Ishikawa (cell line): ENCODE results near the gene TMEM266.

ENCODE experiments used
- CEBPB ChIP-seq: IDR thresholded peaks from 2 replicates; pipeline ENCODE4 v1.6.1; 2012
- CREB1 ChIP-seq: IDR thresholded peaks from 2 replicates; pipeline ENCODE4 v1.6.1; 2012; ENCODE audit warnings: low read depth
- EGR1 ChIP-seq: IDR thresholded peaks from 2 replicates; pipeline ENCODE4 v1.6.1; 2012
- EP300 ChIP-seq: IDR thresholded peaks from 2 replicates; pipeline ENCODE4 v1.6.1; 2012; ENCODE audit warnings: borderline replicate concordance
- FOXM1 ChIP-seq: IDR thresholded peaks from 2 replicates; pipeline ENCODE4 v1.6.1; 2012; ENCODE audit warnings: low read depth, borderline replicate concordance
- NFIC ChIP-seq: IDR thresholded peaks from 2 replicates; pipeline ENCODE4 v1.6.1; 2012
- RAD21 ChIP-seq: IDR thresholded peaks from 2 replicates; pipeline ENCODE4 v1.6.1; 2012; ENCODE audit warnings: low read depth
- REST ChIP-seq: IDR thresholded peaks from 2 replicates; pipeline ENCODE4 v1.6.1; 2012; ENCODE audit warnings: low read depth, mild to moderate bottlenecking
- TAF1 ChIP-seq: IDR thresholded peaks from 2 replicates; pipeline ENCODE4 v1.6.1; 2012; ENCODE audit warnings: low read depth, mild to moderate bottlenecking
- TCF12 ChIP-seq: IDR thresholded peaks from 2 replicates; pipeline ENCODE4 v1.6.1; 2012; ENCODE audit warnings: low read depth
- TEAD4 ChIP-seq: IDR thresholded peaks from 2 replicates; pipeline ENCODE4 v1.6.1; 2012
- YY1 ChIP-seq: IDR thresholded peaks from 2 replicates; pipeline ENCODE4 v1.6.1; 2012; ENCODE audit warnings: low read depth
- ZBTB7A ChIP-seq: IDR thresholded peaks from 2 replicates; pipeline ENCODE4 v1.6.1; 2012; ENCODE audit warnings: low read depth
- TF ChIP-seq, protein P1 (sequence below): IDR thresholded peaks from 2 replicates; pipeline ENCODE4 v1.6.1; 2012
- TF ChIP-seq, protein P2 (sequence below): IDR thresholded peaks from 2 replicates; pipeline ENCODE4 v1.6.1; 2012

Gene TMEM266

GRCh38 chr15:76208786-76209424 lies 149.1 kb downstream of the TMEM266 start:
- TF ChIP-seq RAD21: no peak
- no peak for TF ChIP-seq TEAD4
- no peak for TF ChIP-seq CREB1
- TF ChIP-seq ZBTB7A: no peak
- TF ChIP-seq REST: no peak
- TF ChIP-seq YY1: no peak
- TF ChIP-seq, protein P1, sequence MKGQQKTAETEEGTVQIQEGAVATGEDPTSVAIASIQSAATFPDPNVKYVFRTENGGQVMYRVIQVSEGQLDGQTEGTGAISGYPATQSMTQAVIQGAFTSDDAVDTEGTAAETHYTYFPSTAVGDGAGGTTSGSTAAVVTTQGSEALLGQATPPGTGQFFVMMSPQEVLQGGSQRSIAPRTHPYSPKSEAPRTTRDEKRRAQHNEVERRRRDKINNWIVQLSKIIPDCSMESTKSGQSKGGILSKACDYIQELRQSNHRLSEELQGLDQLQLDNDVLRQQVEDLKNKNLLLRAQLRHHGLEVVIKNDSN: no peak
- TF ChIP-seq TAF1: no peak
- TF ChIP-seq FOXM1: no peak
- no peak for TF ChIP-seq EGR1
- TF ChIP-seq CEBPB: no peak
- no peak for TF ChIP-seq TCF12
- TF ChIP-seq EP300: no peak
- TF ChIP-seq, protein P2, sequence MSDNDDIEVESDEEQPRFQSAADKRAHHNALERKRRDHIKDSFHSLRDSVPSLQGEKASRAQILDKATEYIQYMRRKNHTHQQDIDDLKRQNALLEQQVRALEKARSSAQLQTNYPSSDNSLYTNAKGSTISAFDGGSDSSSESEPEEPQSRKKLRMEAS: no peak
- TF ChIP-seq NFIC: no peak

DNA sequence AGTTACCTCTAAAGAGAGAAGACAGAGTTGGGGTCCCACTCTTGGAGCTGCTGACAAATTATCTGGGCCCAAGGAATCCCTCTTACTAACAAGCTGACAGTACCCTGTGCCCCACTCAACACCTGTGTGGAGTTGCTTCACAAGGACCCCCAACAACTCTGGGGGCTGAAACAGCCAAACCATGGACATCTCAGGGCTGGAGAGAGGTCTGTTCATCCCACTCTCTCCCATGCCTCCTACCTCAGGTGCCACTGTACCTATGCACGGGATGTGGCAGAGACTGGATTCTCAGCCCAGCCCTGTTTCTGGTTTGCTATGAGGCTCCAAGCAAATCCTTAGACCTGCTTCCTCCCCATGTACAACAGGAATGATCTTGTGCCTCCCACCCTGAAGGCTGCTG lies 149.7 kb downstream of the TMEM266 start:
- TF ChIP-seq CREB1 (no peak), RAD21 (no peak), EGR1 (no peak), TAF1 (no peak), REST (no peak), CEBPB (no peak), NFIC (no peak), YY1 (no peak), TCF12 (no peak)
- TF ChIP-seq, protein P1: no peak
- TF ChIP-seq, protein P2: no peak

- TF ChIP-seq CREB1 (no peak), REST (no peak), EP300 (no peak), TAF1 (no peak), ZBTB7A (no peak), RAD21 (no peak), EGR1 (no peak), NFIC (no peak), TCF12 (no peak), YY1 (no peak), FOXM1 (no peak), CEBPB (no peak), TEAD4 (no peak)
- TF ChIP-seq, protein P1: no peak
- TF ChIP-seq, protein P2: no peak
Measured at GRCh38 chr15:76209942-76210341, 150.2 kb downstream of the TMEM266 start.
